PC-3 (cell line): Measurements from ENCODE around the gene TSPAN12. TPM values are rescaled to one million over a fixed set of nuclear protein-coding genes. Genes with fewer than 3 reads are reported as not detected.

Experiments used
- ATAC-seq: fragments of 200-7000 bp; cut with Tn5 transposase; 2 replicates; pipeline ENCODE4 v1.9.1; 2020; ENCODE audit warnings: mild to moderate bottlenecking, moderate library complexity
- BruUV-seq: library from RNA; stranded (reverse); fragments of 400-500 nt; replicated peaks from 2 replicates; lab custom pipeline; 2021; lab: Mats Ljungman, UMichigan
- CTCF ChIA-PET: fragments of 300-600 bp; sonication (Branson Sonifier 250); formaldehyde crosslinking; loops from one replicate; lab custom pipeline; 2022; ENCODE audit warnings: antibody characterized with exemption; lab: Charles Lee
- POLR2A ChIA-PET: fragments of 300-600 bp; sonication (Branson Sonifier 250); formaldehyde crosslinking; loops from one replicate; lab custom pipeline; 2022; ENCODE audit warnings: antibody characterized with exemption; ENCODE audit not compliant: unreplicated experiment; lab: Charles Lee
- DNase-seq: peaks from one replicate; pipeline ENCODE4 v3.0.0-alpha.2; 2015
- H2AFZ ChIP-seq: fragments of 300-600 bp; sonication (generic); 2 replicates; pipeline ENCODE4 v1.6.0; 2016; ENCODE audit warnings: antibody characterized with exemption, low read length
- H3F3A ChIP-seq: fragments of 300-600 bp; sonication (generic); one replicate; pipeline ENCODE4 v1.6.0; 2017; ENCODE audit warnings: antibody characterized with exemption, low read length, control low read depth, mild to moderate bottlenecking; ENCODE audit not compliant: unreplicated experiment
- H3K27ac ChIP-seq: fragments of 300-600 bp; sonication (generic); 2 replicates; pipeline ENCODE4 v1.5.1; 2016; ENCODE audit warnings: mild to moderate bottlenecking, low read length
- H3K27me3 ChIP-seq: fragments of 300-600 bp; sonication (generic); 2 replicates; pipeline ENCODE4 v1.6.1; 2016; ENCODE audit warnings: low read length, mixed read lengths
- H3K36me3 ChIP-seq: fragments of 300-600 bp; sonication (generic); 2 replicates; pipeline ENCODE4 v1.6.1; 2016; ENCODE audit warnings: low read depth, mixed run types, low read length, mixed read lengths
- H3K4me1 ChIP-seq: fragments of 300-600 bp; sonication (generic); 2 replicates; pipeline ENCODE4 v1.5.1; 2016; ENCODE audit warnings: low read length; ENCODE audit not compliant: insufficient read depth
- H3K4me2 ChIP-seq: fragments of 300-600 bp; sonication (generic); 2 replicates; pipeline ENCODE4 v1.6.0; 2016; ENCODE audit warnings: low read length
- H3K4me3 ChIP-seq: fragments of 300-600 bp; sonication (generic); 2 replicates; pipeline ENCODE4 v1.5.1; 2016; ENCODE audit warnings: mild to moderate bottlenecking, low read length, mixed read lengths
- H3K79me2 ChIP-seq: fragments of 300-600 bp; sonication (generic); 2 replicates; pipeline ENCODE4 v1.6.1; 2017; ENCODE audit warnings: low read length, mixed read lengths
- H3K9ac ChIP-seq: fragments of 300-600 bp; sonication (generic); 2 replicates; pipeline ENCODE4 v1.6.0; 2016; ENCODE audit warnings: mild to moderate bottlenecking, low read length
- H3K9me2 ChIP-seq: fragments of 300-600 bp; sonication (generic); replicated peaks from 2 replicates; pipeline ENCODE4 v1.6.1; 2016; ENCODE audit warnings: mixed run types, low read length, mixed read lengths
- H3K9me3 ChIP-seq: fragments of 300-600 bp; sonication (generic); 2 replicates; pipeline ENCODE4 v1.6.1; 2016; ENCODE audit warnings: low read length, mixed read lengths
- H4K20me1 ChIP-seq: fragments of 300-600 bp; sonication (generic); 2 replicates; pipeline ENCODE4 v1.6.1; 2016; ENCODE audit warnings: low read length, mixed read lengths
- CTCF ChIP-seq: fragments of 300-600 bp; sonication (generic); conservative IDR thresholded peaks from 2 replicates; pipeline ENCODE4 v1.5.1; 2017; ENCODE audit warnings: antibody characterized with exemption, low read depth, mild to moderate bottlenecking, low read length
- EZH2 ChIP-seq: fragments of 300-600 bp; sonication (generic); IDR thresholded peaks from one replicate; pipeline ENCODE4 v1.6.1; 2017; ENCODE audit warnings: antibody characterized with exemption, mild to moderate bottlenecking, low read length; ENCODE audit not compliant: unreplicated experiment
- EZH2phosphoT487 ChIP-seq: fragments of 300-600 bp; sonication (generic); IDR thresholded peaks from 2 replicates; pipeline ENCODE4 v1.6.1; 2018; ENCODE audit warnings: mild to moderate bottlenecking, antibody characterized with exemption, low read length, borderline replicate concordance
- intact Hi-C: fragments of 100-400 bp; cut with micrococcal nuclease; formaldehyde crosslinking; loops from 2 replicates; pipeline ENCODE4 v1.9.0; 2023
- total RNA-seq: library from RNA; depleted of rRNA; stranded (reverse); fragments of >200 nt; gene quantifications from 2 replicates; pipeline ENCODE4 v1.2.3, GENCODE V29; 2014

TSPAN12 gene
- total RNA-seq, 1 experiment from 2014 or later, result 8.3 TPM

- CTCF ChIA-PET, result interaction anchor here (0.7 kb wide), 1 partner anchor 76 kb away, joined by 3 read pairs; no protein-coding TSS in a partner anchor
- H3K36me3 ChIP-seq, result no peaks in the 10 kb centered on the region
- BruUV-seq, result no TSS peak
- TF ChIP-seq EZH2 (no peak), CTCF (no peak), EZH2phosphoT487 (no peak)
- peaks cover 10% of the 10 kb centered on the region for H3K4me1 ChIP-seq
- no peaks in the 10 kb centered on the region for H3K27me3 ChIP-seq
- no peak overlapping the region for H3K4me3 ChIP-seq
- no peaks in the 10 kb centered on the region for H3K79me2 ChIP-seq
- ATAC-seq (no peak), DNase-seq (no peak)
- intact Hi-C loops, result no loop called here
- H3K9me2 ChIP-seq, result no peaks in the 10 kb centered on the region
- H2AFZ ChIP-seq, result no peak overlapping the region
- no peaks in the 10 kb centered on the region for H3F3A ChIP-seq
- no peak overlapping the region for H3K4me2 ChIP-seq
- H3K9me3 ChIP-seq, result no peaks in the 10 kb centered on the region
- H3K27ac ChIP-seq, result no peak overlapping the region
- POLR2A ChIA-PET, result no interaction called here
- no peak overlapping the region for H3K9ac ChIP-seq
- H4K20me1 ChIP-seq, result no peaks in the 10 kb centered on the region
Observed at GRCh38 chr7:120862987-120863590, 5.1 kb upstream of the TSPAN12 start.

GRCh38 chr7:120860156-120860555, 2.2 kb upstream of the TSPAN12 start:
- DNase-seq (no peak), ATAC-seq (no peak)
- H2AFZ ChIP-seq, result no peak overlapping the region
- no peak overlapping the region for H3K27ac ChIP-seq
- H3K4me3 ChIP-seq, result no peak overlapping the region
- no peaks in the 10 kb centered on the region for H4K20me1 ChIP-seq
- peaks cover 8% of the 10 kb centered on the region for H3K4me1 ChIP-seq
- H3K36me3 ChIP-seq, result no peaks in the 10 kb centered on the region
- no TSS peak for BruUV-seq
- ChIA-PET CTCF (no interaction called here), POLR2A (interaction anchor here (0.8 kb wide), 1 partner anchor 661 kb away, joined by 5 read pairs; no protein-coding TSS in a partner anchor)
- TF ChIP-seq EZH2 (no peak), EZH2phosphoT487 (no peak), CTCF (no peak)
- H3F3A ChIP-seq, result no peaks in the 10 kb centered on the region
- no peak overlapping the region for H3K9ac ChIP-seq
- no peaks in the 10 kb centered on the region for H3K79me2 ChIP-seq
- H3K9me2 ChIP-seq, result no peaks in the 10 kb centered on the region
- intact Hi-C loops, result no loop called here
- H3K9me3 ChIP-seq, result no peaks in the 10 kb centered on the region
- no peak overlapping the region for H3K4me2 ChIP-seq
- no peaks in the 10 kb centered on the region for H3K27me3 ChIP-seq

GRCh38 chr7:120859459-120859858, 1.5 kb upstream of the TSPAN12 start:
- no peak for ATAC-seq
- no TSS peak for BruUV-seq
- ChIA-PET CTCF (no interaction called here), POLR2A (interaction anchor here (0.8 kb wide), 1 partner anchor 660 kb away, joined by 5 read pairs; no protein-coding TSS in a partner anchor)
- DNase-seq, result no peak
- intact Hi-C loops, result loop anchor here (2.0 to 5.0 kb wide), 2 partner anchors 27 to 223 kb away; no protein-coding TSS in a partner anchor
- Histone ChIP-seq H4K20me1 (no peaks in the 10 kb centered on the region), H3K27me3 (no peaks in the 10 kb centered on the region), H3K27ac (no peak overlapping the region), H3K9me3 (no peaks in the 10 kb centered on the region), H3K79me2 (no peaks in the 10 kb centered on the region), H3K4me1 (peaks cover 8% of the 10 kb centered on the region), H3K4me3 (no peak overlapping the region), H3K9ac (no peak overlapping the region), H3F3A (no peaks in the 10 kb centered on the region), H3K4me2 (no peak overlapping the region), H3K36me3 (no peaks in the 10 kb centered on the region), H3K9me2 (no peaks in the 10 kb centered on the region), H2AFZ (no peak overlapping the region)
- no peak for TF ChIP-seq EZH2
- no peak for TF ChIP-seq EZH2phosphoT487
- no peak for TF ChIP-seq CTCF
